Endothelial cell of umbilical vein (primary cell): ENCODE data around the gene STAT5B.

Experiments used
- CTCF ChIP-seq, 2 donors: IDR thresholded peaks; 1 replicate in 1 of 2; 2 replicates in 1 of 2; pipeline ENCODE4 v1.5.1; 2011; ENCODE audit warnings: low read length in 2 of 2, mild to moderate bottlenecking in 2 of 2, moderate library complexity in 2 of 2, control low read depth in 1 of 2, inconsistent platforms in 1 of 2, low read depth in 1 of 2; ENCODE audit not compliant: insufficient read depth in 1 of 2; ENCODE audit errors: extremely low read depth in 1 of 2
- EZH2 ChIP-seq: IDR thresholded peaks from 2 replicates; pipeline ENCODE4 v1.6.1; 2012; ENCODE audit warnings: borderline replicate concordance, low read depth, mild to moderate bottlenecking, moderate library complexity, low read length, inconsistent platforms; ENCODE audit not compliant: severe bottlenecking
- FOS ChIP-seq: IDR thresholded peaks from 2 replicates; pipeline ENCODE4 v1.6.1; 2011; ENCODE audit warnings: mild to moderate bottlenecking, low read length, moderate library complexity, borderline replicate concordance; ENCODE audit not compliant: insufficient read depth
- JUN ChIP-seq: IDR thresholded peaks from 2 replicates; pipeline ENCODE4 v1.6.1; 2011; ENCODE audit warnings: borderline replicate concordance, low read depth; ENCODE audit not compliant: insufficient read length, insufficient read depth
- MAX ChIP-seq: IDR thresholded peaks from 2 replicates; pipeline ENCODE4 v1.6.1; 2011; ENCODE audit not compliant: insufficient read depth, insufficient read length
- MYC ChIP-seq: IDR thresholded peaks from one replicate; pipeline ENCODE4 v1.6.1; 2011; ENCODE audit warnings: mild to moderate bottlenecking, low read depth, low read length
- POLR2A ChIP-seq: IDR thresholded peaks from 2 replicates; pipeline ENCODE4 v1.6.1; 2012; ENCODE audit warnings: low read depth, mild to moderate bottlenecking, control low read depth, low read length
- POLR2AphosphoS5 ChIP-seq: IDR thresholded peaks from 2 replicates; pipeline ENCODE4 v1.6.1; 2012; ENCODE audit warnings: low read depth, mild to moderate bottlenecking, control low read depth, low read length, moderate library complexity; ENCODE audit not compliant: insufficient read depth

- TF ChIP-seq POLR2AphosphoS5 (no peak), CTCF (IDR thresholded peaks at IDR 0.05; ENCODE audit: extremely low read depth in 1 of 2, insufficient read depth in 1 of 2, low read depth in 1 of 2, low read length in 2 of 2) (no peak), POLR2A (no peak), EZH2 (no peak), FOS (no peak), MAX (no peak), MYC (no peak), JUN (no peak)
These were observed 9.7 kb downstream of the STAT5B start for GRCh38 chr17:42266462-42266861.
